GM12892 (cell line): Measurements from ENCODE around the gene PIGW.
A peak's percentile ranks its signal among the peaks of the same experiment; 100 is the strongest.

ENCODE experiments used
- POLR2A ChIP-seq: IDR thresholded peaks from 2 replicates; pipeline ENCODE4 v1.6.1; 2011; ENCODE audit warnings: low read depth, low read length, control low read depth
- POLR2AphosphoS5 ChIP-seq: IDR thresholded peaks from 2 replicates; pipeline ENCODE4 v1.6.1; 2011; ENCODE audit warnings: low read depth, low read length, control low read depth
- TAF1 ChIP-seq: IDR thresholded peaks from 2 replicates; pipeline ENCODE4 v1.6.1; 2011; ENCODE audit warnings: low read depth, mild to moderate bottlenecking, control low read depth, low read length, borderline replicate concordance

DNA sequence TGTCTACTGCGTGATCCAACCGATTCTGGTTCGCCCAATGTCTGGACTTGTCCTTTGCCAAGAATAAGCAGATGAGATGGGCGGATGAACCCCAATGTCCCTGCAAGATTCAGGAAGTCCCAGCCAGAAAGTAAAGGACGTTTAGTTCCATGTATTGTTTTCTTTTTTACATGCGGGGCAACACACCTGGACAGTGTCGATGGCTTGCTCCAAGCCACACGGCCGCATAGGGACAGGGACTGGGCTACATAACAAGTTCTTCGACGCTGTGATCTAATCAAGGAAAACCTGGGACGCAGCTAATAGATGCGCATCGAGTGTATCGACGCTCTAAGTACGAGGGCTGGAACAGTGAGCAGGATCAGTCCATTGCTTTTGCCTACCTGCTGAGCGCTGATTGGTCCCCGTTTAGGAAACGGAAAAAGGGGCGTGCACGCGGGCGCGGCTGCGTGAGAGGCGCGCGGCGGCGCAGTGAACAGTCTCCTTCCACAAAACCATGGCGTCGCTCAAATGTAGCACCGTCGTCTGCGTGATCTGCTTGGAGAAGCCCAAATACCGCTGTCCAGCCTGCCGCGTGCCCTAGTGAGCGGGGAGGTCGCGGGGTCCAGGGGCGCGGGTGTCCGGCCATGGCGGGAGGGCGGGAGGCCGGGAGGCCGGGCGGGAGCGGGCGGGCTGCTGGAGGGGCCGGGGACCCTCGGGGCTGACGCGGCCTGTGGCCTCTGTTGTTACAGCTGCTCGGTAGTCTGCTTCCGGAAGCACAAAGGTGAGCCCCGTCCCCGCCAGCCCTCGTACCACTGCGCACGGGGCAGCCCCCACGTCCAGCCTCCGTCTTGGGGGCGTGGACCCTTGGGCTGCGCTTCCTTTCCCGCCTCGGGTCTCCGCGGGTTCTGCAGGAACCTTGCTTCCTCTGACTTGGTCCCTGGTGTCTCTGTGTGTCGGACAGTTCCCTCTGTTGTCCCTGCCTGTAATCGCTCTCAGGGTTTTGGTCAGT is 48.3 kb upstream of the PIGW start, which contains the start of gene ZNHIT3:
- TF ChIP-seq POLR2AphosphoS5 (peak; percentile 83), POLR2A (peak; percentile 87), TAF1 (peak; percentile 71; the same call in 1 of the 2 replicates)
